ENCODE results near the gene MPP4.

MPP4 gene

DNA sequence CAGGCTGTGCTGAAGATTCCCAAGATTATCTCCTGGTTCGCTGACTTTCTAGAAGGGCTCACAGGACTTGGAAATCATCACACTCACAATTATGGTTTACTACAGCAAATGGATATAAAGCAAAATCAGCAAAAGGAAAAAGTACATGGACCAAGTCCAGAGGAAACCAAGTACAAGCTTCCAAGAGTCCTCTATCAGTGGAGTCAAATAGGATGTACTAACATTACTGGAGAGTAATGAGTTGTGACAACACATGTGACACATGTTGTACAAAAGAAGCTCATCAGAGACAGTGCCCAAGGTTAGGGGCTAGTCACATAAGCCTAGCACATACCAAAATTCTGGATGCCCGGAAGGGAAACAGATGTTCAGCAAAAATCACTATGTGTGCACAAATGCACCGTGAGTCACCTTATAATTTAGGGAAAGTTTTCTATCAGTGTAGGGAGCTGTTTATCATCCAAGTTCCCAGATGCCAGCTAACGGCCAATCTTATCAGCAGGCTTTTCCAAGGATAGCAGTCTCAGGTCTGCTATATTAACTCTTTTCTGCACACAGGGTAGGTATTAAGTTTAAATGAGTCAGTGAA lies 64.7 kb downstream of the MPP4 start:
- Mint-ChIP-seq H3K27ac (no peak overlapping the region), H3K36me3 (ENCODE audit: low read depth) (no peaks in the 10 kb centered on the region), H3K4me3 (no peak overlapping the region), H3K9me3 (no peaks in the 10 kb centered on the region), H3K4me1 (ENCODE audit: low read depth) (no peaks in the 10 kb centered on the region), H3K27me3 (no peaks in the 10 kb centered on the region)
- intact Hi-C loops (cut with micrococcal nuclease) = no loop called here

DNA sequence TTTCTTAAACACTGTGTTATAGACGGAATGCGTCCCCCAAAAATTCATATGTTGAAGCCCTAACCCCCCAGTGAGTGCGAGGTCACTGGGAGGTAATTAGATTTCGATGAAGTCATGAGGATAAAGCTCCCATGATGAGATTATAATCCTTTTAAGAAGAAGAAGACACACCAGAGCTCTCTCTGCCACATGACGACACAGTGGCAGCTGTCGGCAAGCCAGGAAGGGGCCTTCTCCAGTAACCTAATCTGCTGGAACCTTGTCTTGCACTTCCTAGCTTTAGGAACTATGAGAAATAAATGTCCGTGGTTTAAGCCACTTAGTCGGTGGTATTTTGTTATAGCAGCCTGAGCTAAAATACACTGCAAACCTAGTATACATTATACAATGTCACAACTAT lies 67.4 kb downstream of the MPP4 start:
- H3K27ac Mint-ChIP-seq = no peak overlapping the region
- H3K4me1 Mint-ChIP-seq (ENCODE audit: low read depth) = no peaks in the 10 kb centered on the region
- intact Hi-C loops (cut with micrococcal nuclease) = no loop called here
- no peaks in the 10 kb centered on the region for H3K36me3 Mint-ChIP-seq (ENCODE audit: low read depth)
- no peaks in the 10 kb centered on the region for H3K9me3 Mint-ChIP-seq
- no peak overlapping the region for H3K4me3 Mint-ChIP-seq
- H3K27me3 Mint-ChIP-seq = no peaks in the 10 kb centered on the region

DNA sequence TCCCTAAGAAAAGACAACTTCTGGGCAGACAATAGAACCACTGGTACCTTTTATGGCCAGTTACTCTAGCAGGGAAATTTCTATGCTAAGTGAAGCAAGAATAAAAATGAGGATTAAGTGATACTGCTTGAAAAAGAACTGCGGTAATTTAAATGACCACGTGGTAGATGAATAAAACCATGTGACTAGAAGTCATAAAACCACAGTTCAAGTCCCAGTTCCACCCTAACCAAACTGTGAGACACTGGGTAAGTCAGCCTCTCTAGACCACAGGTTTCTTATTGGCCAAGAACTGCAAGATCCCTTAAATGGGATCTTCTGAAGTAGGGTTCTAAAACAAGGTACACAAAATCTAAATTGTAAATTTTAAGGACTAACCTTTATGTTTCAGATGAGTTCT lies 67.9 kb downstream of the MPP4 start:
- no peaks in the 10 kb centered on the region for H3K36me3 Mint-ChIP-seq (ENCODE audit: low read depth)
- intact Hi-C loops (cut with micrococcal nuclease) = no loop called here
- no peaks in the 10 kb centered on the region for H3K27me3 Mint-ChIP-seq
- no peaks in the 10 kb centered on the region for H3K9me3 Mint-ChIP-seq
- H3K4me1 Mint-ChIP-seq (ENCODE audit: low read depth) = no peaks in the 10 kb centered on the region
- no peak overlapping the region for H3K27ac Mint-ChIP-seq
- no peak overlapping the region for H3K4me3 Mint-ChIP-seq

DNA sequence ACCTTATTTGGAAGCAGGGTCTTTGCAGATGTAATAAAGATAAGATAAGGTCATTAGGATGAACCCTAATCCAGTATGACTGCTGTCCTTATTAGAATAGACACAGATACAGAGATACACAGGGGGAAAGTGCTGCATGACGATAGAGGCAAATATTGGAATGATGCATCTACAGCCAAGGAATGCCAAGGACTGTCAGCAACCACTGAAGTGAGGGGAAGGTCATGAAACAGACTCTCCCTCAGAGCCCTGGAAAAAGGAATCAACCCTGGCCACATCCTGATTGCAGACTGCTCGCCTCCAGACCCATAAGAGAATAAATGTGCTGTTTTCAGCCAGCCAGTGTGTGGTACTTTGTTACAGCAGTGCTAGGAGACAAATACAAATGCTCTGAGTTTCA lies 69.9 kb downstream of the MPP4 start:
- no peak overlapping the region for H3K27ac Mint-ChIP-seq
- H3K4me1 Mint-ChIP-seq (ENCODE audit: low read depth) = no peaks in the 10 kb centered on the region
- no peaks in the 10 kb centered on the region for H3K27me3 Mint-ChIP-seq
- H3K4me3 Mint-ChIP-seq = no peak overlapping the region
- intact Hi-C loops (cut with micrococcal nuclease) = no loop called here
- H3K36me3 Mint-ChIP-seq (ENCODE audit: low read depth) = no peaks in the 10 kb centered on the region
- no peaks in the 10 kb centered on the region for H3K9me3 Mint-ChIP-seq

DNA sequence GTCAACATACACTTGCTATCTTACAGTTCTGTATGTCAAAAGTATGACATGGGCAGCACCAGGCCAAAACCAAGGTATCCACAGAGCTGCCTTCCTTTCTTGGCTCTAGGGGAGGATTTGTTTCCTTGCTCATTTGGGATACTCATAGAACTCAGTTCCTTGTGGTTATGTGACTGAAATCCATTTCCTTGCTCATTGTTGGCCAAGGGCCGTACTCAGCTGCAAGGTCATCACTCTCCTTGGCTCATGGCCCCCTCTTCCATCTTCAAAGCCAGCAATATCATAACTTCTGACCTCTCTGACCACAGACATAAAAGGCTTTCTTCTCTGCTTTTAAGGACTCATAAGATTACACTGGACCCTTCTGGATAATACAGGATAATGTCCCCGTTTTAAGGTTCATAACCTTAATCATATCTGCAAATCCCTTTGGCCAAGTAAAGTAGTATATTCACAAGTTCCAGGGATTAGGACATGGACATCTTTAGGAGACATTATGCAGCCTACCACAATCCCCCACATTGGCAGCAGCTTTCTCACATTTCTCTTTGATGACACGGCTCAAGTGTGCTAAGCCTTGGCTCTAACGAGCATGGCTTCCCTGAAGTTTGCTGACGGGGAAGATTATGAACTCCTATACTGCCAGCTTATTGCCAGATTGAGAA lies 76.0 kb downstream of the MPP4 start:
- no peak overlapping the region for H3K27ac Mint-ChIP-seq
- H3K36me3 Mint-ChIP-seq (ENCODE audit: low read depth) = no peaks in the 10 kb centered on the region
- H3K27me3 Mint-ChIP-seq = no peaks in the 10 kb centered on the region
- H3K4me1 Mint-ChIP-seq (ENCODE audit: low read depth) = peaks cover 6% of the 10 kb centered on the region
- intact Hi-C loops (cut with micrococcal nuclease) = no loop called here
- H3K9me3 Mint-ChIP-seq = no peaks in the 10 kb centered on the region
- no peak overlapping the region for H3K4me3 Mint-ChIP-seq

DNA sequence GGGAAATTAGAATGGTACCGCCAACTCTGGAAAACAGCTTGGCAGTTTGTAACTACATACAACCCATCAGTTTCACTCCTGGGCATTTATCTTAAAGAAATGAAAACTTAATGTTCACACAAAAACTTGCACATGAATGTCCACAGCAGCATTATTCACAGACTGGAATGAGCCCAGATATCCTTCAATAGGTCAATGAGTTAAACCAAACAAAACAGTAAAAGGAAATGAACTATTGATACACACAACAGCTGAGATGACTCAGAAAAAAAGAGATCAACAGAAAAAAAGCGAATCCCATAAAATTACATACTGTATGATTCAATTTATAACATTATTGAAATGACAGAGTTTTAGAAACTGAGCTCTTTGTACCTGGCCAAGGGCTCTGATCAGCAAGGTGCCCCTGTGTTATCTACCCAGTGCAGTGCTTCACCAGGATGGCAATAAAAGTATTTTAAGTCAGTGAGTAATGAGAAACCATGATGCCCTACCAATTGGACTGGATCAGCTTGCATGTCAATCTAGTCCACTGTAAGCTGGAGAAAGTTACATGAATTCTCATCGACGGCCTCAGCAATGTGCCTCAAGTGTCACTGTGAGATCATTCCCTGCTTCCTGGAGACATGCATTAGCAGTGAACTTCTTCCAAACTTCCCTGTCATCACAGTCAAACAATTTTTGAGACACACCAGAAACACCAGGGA lies 77.0 kb downstream of the MPP4 start:
- H3K27ac Mint-ChIP-seq = no peak overlapping the region

DNA sequence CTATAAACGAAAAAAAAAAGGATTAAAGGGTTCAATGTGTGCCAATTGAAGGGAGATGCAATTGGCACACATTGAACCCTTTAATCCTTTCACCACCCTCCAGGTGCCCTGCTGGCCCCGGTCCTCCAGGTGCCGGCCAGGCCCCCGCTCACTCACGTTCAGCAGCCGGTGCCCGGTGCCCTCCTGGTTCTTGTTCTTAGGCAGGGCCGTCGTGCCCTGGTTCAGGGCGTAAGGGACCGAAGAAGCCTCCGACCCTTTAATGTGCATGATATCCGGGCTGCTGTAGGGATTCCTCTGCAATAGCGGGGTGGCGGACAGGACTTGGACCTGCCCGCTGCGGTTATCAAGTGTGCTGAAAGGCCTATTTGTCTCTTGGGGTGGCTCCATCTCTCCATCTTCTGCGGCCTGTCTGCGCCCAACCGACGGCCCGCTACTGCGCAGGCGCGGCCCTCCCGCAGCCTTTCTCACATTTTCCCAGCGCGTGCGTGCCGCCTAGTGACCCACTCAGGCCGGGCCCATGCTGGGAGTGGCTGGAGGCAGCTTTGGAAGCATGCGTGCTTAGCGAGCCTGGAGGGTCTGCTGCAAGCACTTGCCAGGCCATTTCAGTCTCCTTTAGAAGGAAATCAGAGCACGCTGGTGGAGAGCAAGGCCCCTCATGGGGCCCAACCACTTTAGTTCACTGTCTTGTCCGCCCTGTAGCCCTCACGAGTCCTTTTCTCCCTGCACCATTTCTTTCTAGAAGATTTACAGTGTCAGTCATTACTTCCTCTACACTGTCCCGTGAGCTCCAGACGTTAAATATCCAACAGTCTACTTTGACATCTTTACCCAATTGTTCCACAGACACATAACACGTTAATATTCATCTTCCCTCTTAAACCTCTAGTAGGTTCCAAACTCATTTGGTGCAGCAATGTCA lies 79.4 kb downstream of the MPP4 start:
- no peak overlapping the region for H3K27ac Mint-ChIP-seq
- no peaks in the 10 kb centered on the region for H3K36me3 Mint-ChIP-seq (ENCODE audit: low read depth)
- H3K4me1 Mint-ChIP-seq (ENCODE audit: low read depth) = peaks cover 6% of the 10 kb centered on the region
- intact Hi-C loops (cut with micrococcal nuclease) = no loop called here
- H3K9me3 Mint-ChIP-seq = no peaks in the 10 kb centered on the region
- no peaks in the 10 kb centered on the region for H3K27me3 Mint-ChIP-seq
- H3K4me3 Mint-ChIP-seq = no peak overlapping the region

More for the DNA sequence above, 77.0 kb downstream of the MPP4 start:
- Mint-ChIP-seq H3K9me3 (no peaks in the 10 kb centered on the region), H3K4me3 (no peak overlapping the region), H3K36me3 (ENCODE audit: low read depth) (no peaks in the 10 kb centered on the region), H3K27me3 (no peaks in the 10 kb centered on the region), H3K4me1 (ENCODE audit: low read depth) (peaks cover 6% of the 10 kb centered on the region)
- intact Hi-C loops (cut with micrococcal nuclease) = no loop called here

DNA sequence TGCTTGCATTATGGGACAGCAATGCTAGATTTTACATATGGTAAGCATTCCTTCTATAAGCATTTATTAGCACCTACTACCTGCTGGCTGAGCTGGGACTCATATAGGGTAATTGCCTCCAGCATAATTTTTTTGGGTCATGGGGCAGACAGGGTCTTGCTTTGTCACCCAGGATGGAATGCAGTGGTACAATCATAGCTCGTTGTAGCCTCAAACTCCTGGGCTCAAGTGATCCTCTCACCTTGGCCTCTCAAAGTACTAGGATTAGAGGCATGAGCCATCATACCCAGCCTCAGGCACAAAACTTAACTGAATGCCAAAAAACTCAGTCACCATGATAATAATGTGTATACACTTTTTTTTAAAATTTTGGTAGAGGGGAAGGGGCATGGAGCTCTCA lies 90.4 kb downstream of the MPP4 start:
- intact Hi-C loops (cut with micrococcal nuclease) = no loop called here
- Mint-ChIP-seq H3K27ac (no peak overlapping the region), H3K36me3 (ENCODE audit: low read depth) (no peaks in the 10 kb centered on the region), H3K4me3 (no peak overlapping the region), H3K9me3 (peaks cover 12% of the 10 kb centered on the region), H3K4me1 (ENCODE audit: low read depth) (no peaks in the 10 kb centered on the region), H3K27me3 (peaks cover 3% of the 10 kb centered on the region)

DNA sequence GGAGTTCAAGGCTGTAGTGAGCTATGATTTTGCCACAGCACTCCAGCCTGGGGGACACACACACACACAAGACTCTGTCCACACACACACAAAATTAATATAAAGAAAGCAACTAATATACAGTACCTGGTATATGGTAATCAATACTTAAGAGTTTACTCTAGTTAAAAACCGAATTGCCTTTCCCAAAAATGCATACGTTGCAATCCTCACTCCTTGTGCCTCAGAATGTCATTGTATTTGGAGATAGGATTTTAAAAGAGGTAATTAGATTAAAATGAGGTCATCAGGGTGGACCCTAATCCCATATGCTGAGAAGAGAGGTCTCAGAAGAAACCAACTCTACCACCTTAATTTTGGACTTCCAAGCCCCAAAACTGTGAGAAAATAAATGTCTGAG lies 90.9 kb downstream of the MPP4 start:
- Mint-ChIP-seq H3K27me3 (peaks cover 3% of the 10 kb centered on the region), H3K27ac (no peak overlapping the region), H3K36me3 (ENCODE audit: low read depth) (no peaks in the 10 kb centered on the region), H3K4me1 (ENCODE audit: low read depth) (no peaks in the 10 kb centered on the region), H3K4me3 (no peak overlapping the region), H3K9me3 (peaks cover 12% of the 10 kb centered on the region)
- intact Hi-C loops (cut with micrococcal nuclease) = no loop called here

DNA sequence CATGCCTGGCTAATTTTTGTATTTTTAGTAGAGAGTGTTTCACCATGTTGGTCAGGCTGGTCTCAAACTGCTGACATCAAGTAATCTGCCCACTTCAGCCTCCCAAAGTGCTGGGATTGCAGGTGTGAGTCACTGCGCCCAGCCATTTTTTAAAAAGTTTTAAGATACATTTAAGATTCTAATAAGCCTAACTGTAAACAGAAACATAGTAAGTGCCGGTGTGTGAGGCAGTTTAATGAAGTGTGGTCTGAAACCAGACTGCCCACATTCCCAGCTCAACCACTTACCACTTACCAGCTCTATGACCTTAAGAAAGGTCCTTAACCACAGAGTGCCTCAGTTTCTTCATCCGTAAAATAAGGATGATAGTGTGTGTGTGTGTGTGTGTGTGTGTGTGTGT lies 97.5 kb downstream of the MPP4 start:
- H3K9me3 Mint-ChIP-seq = peaks cover 7% of the 10 kb centered on the region
- H3K4me1 Mint-ChIP-seq (ENCODE audit: low read depth) = no peaks in the 10 kb centered on the region
- no peaks in the 10 kb centered on the region for H3K36me3 Mint-ChIP-seq (ENCODE audit: low read depth)
- H3K27me3 Mint-ChIP-seq = no peaks in the 10 kb centered on the region
- no peak overlapping the region for H3K4me3 Mint-ChIP-seq
- H3K27ac Mint-ChIP-seq = no peak overlapping the region
- intact Hi-C loops (cut with micrococcal nuclease) = no loop called here

DNA sequence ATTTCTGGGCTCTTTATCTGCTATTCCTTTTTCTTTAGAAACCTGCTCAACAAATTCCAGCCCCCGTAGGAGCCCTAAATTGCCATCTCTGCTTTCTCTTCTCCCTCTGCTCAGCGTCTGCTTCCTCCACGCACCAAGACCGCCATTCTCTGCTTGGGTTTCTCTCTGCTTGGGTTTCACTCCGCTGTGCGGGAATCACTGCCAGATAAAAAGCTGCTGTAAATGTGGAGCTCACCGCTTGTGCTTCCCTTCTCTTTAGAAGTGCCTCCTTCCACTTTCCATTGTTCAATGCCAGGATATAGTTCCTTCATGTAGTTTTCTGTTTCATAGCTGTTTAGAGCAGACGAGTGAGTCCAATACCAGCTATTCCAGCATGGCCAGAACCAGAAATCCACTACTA lies 101.0 kb downstream of the MPP4 start:
- no peaks in the 10 kb centered on the region for H3K27me3 Mint-ChIP-seq
- intact Hi-C loops (cut with micrococcal nuclease) = no loop called here
- H3K4me1 Mint-ChIP-seq (ENCODE audit: low read depth) = no peaks in the 10 kb centered on the region
- H3K4me3 Mint-ChIP-seq = no peak overlapping the region
- no peaks in the 10 kb centered on the region for H3K36me3 Mint-ChIP-seq (ENCODE audit: low read depth)
- no peak overlapping the region for H3K27ac Mint-ChIP-seq
- peaks cover 9% of the 10 kb centered on the region for H3K9me3 Mint-ChIP-seq
